HG03558 (cell line): ENCODE measurements around the gene ZNF772.
"Not testable (repeated sequence)": the region's sequence is repeated elsewhere in the genome, so short reads cannot be mapped to it uniquely, and the experiment has no call there.

Source experiments
- ATAC-seq: cut with Tn5 transposase; IDR thresholded peaks from one replicate; pipeline ENCODE4 v1.9.1; 2021; ENCODE audit warnings: moderate number of reproducible peaks; ENCODE audit not compliant: unreplicated experiment; ENCODE audit errors: extremely low read depth

ZNF772 gene

DNA sequence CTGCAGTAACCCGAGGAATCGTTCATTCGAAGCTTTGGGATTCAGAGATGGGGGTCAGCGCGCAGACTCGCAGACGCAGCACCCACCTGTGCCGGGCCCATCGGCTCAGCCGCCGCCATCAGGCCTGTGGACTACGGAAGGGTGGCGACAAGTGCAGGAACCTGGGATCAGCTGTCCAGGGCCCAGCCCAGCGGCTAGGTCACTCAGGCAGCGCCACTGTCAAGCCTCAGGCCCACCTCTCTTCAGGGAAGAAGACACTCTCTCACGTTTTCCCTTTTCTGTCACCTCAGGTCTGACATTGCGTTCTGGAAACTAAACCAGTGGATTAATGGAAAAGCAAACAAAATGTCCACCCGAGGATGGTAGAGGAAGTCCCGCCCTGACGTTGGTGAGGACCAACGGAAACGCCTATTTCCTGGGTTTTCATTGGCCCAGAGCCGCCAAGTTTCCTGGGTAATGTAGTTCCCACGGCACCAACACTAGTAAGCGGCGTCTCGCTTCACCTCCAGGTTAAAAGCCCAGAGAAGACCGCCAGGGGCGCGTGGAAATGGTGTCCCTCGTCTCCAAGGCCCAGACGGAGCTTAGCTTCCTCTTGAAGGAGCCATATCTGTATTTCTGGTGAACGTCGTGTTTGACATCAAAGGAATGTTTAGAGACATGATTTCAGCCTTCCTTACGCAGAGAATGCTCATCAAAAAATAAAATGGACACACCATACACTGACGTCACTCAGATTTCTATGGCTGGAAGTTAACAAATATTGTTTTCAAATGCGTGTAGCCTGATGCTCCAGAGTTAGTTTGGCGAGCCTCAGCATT, at the start of gene ZNF772:
Gene ZNF772 (minus strand): TSS at position 376 of the 818 bp plus-strand sequence. CDS start 257 bp downstream, at position 119.
- ATAC-seq = peak; percentile 59

DNA sequence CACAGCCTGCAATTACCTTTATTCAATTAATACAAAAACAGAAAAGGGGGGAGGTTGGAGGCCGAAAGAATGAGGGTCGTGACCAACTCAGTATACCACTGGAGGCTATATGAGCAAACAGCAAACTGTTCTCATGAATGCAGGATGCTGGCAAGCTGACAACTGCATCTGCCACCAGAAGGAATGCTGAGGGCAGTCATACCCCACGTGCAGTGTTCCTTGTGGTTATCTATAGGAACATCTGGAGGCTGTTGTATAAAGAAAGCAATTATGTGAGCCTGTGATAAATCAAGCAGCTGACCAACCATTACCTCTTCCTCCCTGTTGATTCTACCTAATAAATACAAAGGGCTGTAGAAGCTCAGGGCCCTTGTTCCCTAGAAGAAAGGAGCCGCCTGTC, 40.7 kb upstream of the ZNF772 start:
- not testable (repeated sequence) for ATAC-seq

DNA sequence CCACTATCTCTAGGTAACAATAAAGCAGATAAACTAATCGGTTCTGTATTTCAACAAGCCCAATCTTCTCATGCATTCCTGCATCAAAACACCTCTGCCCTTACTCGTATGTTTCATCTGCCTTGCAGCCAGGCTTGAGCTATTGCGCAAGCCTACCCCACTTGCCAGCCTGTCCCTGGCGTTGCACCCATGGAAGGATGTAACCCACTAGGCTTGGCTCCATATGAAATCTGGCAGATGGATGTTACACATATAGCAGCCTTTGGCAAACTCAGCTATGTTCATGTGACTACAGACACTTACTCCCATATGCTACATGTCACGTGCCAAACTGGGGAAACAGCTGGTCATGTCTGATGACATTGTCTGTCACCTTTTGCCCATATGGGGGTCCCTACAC, 37.9 kb upstream of the ZNF772 start:
- ATAC-seq = no peak

DNA sequence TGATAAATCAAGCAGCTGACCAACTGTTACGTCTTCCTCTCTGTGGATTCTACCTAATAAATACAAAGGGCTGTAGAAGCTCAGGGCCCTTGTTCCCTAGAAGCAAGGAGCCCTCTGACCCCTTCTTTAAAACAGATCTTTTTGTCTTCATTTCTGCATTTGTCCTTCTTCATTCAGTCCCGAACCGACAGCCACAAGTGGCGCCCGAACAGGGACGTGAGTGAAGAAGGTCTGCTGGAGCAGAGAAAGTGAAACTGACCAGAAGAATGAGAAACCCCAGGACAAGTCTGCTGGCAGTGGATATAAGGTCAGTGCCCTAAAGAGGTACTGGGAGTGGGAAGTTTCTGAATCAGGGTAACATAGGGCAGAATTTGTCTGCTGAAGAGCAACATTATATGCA, 35.5 kb upstream of the ZNF772 start:
- ATAC-seq = no peak

DNA sequence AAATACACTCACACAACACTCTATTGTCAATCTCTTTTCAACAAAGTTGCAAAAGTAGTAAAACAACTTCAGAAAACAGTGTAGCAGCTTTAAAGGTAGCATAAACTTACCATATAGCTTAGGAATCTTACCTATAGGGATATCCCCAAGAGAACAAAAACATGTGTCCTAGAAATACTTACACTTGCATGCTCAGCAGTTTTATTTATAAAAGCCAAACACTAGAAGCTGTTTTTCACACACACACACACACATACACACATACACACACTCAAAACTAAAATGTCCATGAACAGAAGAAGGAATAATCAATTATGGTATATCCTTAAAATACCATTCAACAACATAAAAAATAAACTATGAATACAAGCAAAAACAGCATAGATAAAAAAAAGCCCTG, 34.1 kb upstream of the ZNF772 start:
- no peak for ATAC-seq

DNA sequence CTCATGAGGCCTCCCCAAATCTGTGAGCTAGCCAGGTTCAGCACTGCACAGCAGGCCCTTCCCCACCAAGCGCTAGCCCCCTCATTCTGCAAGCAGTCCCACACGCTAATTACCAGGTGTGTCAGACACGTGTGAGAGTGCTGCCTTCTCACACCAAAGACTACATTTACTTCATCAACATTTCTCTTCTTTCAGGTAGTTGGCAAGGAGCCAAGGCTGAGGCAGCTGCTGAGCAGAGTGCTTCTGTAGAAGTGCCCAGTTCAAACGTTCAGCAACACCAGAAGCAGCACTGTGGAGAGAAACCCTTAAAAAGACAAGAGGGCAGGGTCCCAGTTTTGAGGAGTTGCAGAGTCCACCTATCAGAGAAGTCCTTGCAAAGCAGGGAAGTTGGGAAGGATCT, 28.8 kb upstream of the ZNF772 start:
- no peak for ATAC-seq

DNA sequence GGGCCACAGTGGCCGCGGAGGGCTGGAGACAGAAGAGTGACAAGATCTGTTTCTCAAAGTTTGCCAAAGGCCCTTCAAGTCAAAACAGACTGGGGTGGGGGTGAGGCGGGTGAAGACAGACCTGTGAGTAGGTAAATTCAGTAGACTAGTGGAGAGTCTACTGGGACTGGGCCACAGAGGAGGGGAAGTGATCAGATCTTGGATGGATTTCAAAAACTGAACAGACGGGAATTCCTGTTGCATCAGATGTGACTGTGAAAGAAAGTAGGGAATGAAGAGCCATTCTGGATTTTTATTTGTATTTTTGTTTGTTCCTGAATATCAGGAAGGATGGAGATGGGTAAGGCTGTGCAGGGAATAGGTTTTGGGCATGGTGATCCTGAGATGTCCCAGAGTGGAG, 23.0 kb upstream of the ZNF772 start:
- not testable (repeated sequence) for ATAC-seq

DNA sequence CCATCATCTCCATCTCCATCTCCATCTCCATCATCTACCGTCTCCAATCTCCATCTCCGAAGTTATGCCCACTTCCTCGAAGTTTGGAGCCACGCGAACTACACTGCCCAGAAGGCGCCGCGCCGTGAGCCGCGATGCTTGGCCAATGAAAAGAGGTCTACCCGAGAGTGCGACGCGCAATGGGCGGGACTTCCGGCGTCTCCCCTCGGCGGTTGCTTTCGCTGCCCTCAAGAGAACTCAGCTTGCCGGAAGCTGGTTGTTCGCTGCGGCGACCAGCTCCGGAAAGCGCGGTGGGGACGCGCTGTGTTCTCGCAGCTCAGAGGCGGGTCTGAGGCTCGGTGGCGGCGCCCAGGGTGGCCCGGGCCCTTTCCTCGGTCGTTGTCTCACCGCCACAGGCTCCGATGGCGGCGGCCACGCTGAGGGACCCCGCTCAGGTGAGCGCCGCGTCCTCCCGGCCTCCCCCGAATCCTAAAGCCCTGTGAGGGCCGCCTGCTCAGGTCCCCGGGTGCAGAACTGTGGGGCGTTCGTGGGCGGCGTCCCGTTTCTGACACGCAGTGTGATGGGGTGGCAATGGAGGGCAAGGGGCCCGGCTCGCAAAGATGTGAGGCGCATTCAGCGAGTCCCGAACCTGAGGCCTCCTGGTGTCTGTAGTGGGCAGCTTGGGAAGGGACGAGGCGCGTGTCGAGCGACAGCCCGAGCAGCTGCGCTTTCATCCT, 22.5 kb upstream of the ZNF772 start, which contains the start of gene ZNF773:
Gene ZNF773 (plus strand): TSS at position 259 of the 716 bp plus-strand sequence. CDS start 143 bp downstream, at position 402.
- peak; percentile 94 for ATAC-seq

DNA sequence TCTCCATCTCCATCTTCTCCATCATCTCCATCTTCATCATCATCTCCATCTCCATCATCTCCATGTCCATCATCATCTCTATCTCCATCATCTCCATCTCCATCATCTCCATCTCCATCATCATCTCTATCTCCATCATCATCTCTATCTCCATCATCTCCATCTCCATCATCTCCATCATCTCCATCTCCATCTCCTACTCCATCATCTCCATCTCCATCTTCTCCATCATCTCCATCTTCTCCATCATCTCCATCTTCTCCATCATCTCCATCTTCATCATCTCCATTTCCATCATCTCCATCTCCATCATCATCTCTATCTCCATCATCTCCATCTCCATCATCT, 21.9 kb upstream of the ZNF772 start:
- ATAC-seq = not testable (repeated sequence)

DNA sequence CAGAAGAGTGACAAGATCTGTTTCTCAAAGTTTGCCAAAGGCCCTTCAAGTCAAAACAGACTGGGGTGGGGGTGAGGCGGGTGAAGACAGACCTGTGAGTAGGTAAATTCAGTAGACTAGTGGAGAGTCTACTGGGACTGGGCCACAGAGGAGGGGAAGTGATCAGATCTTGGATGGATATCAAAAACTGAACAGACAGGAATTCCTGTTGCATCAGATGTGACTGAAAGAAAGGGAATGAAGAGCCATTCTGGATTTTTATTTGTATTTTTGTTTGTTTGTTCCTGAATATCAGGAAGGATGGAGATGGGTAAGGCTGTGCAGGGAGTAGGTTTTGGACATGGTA, 10.9 kb upstream of the ZNF772 start:
- not testable (repeated sequence) for ATAC-seq

DNA sequence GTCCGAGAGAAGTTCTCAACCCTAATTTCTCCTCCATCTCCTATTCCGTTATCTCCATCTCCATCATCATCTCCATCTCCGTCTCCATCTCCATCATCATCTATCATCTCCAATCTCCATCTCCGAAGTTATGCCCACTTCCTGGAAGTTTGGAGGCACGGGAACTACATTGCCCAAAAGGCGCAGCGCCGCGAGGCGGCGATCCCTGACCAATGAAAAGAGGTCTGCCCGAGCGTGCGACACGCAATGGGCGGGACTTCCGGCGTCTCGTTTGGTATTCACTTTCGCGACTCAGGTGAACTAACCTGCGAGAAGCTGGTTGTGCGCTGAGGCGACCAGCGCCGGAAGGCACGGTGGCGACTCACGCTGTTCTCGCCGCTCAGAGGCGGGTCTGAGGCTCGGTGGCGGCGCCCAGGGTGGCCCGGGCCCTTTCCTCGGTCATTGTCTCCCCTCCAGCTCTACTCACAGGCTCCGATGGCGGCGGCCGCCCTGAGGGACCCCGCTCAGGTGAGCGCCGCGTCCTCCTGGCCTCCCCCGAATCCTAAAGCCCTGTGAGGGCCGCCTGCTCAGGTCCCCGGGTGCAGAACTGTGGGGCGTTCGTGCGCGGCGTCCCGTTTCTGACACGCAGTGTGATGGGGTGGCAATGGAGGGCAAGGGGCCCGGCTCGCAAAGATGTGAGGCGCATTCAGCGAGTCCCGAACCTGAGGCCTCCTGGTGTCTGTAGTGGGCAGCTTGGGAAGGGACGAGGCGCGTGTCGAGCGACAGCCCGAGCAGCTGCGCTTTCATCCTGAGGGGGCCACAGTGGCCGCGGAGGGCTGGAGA, 10.3 kb upstream of the ZNF772 start, which contains the start of gene ZNF419:
Gene ZNF419 (plus strand): TSS at position 274 of the 822 bp plus-strand sequence. CDS start 201 bp downstream, at position 475.
- ATAC-seq = peak; percentile 87

DNA sequence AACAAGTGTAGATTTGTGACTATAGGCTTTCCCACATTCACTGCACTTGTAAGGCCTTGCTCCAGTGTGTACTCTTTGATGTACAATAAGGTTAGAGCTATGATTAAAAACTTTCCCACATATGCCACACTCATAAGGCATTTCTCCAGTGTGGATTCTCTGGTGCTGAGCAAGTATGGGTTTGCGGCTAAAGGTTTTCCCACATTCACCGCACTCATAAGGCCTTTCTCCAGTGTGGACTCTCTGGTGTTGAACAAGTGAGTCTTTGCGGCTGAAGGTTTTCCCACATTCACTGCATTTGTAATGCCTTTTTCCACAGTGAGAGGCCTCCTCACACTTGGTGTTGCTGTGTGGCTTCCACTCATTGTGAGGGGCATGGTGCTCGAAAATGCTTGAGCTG, 3.7 kb downstream of the ZNF772 start:
- no peak for ATAC-seq

DNA sequence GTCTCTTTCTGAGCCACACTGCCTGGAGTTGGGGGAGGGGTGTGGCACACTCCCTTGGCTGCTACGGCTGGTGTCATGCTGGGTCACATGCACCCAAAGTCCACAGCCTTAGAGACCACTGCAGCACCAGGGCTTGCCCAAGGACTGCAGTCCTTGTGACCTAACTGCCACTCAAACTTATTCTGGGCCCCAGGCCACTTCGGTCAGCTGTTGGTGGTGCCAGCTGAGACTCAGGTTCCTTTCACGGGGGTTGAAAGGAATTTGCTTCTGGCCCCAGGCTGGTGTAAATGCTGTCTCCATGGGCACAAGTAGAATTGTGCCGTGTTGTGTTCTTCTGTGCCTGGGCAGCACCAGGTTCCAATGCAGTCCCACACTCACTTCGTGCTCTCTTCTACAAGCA, 10.9 kb downstream of the ZNF772 start:
- no peak for ATAC-seq

DNA sequence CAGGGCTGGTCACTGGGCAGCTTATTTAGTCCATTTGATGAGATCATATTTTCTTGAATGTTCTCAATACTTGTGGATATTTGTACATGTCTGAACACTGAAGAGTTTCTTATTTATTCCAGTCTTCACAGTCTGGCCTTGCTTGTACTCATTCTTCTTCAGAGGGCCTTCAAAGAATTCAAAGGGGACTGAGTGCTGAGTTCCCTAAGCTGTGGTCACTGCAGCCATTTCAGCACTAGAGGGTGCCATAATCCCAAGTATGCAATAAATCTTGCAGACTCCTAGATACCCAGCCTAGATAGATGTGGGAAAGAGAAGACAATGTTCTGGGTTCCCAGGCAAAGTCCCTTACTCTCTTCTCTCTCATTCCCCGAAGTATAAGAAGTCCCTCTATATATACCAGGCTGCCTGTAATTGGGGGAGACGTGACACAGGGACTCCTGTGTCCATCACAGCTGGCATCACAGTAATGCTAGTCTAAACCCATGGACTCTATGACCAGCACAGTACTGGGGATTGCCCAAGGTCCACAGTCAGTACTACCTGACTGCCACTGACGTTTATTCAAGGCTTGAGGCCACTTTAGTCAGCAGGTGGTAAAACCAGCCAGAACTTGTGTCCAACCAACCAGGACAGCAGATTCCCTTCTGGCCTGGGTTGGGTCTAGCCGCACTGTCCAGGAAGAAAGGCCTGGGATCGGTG, 11.5 kb downstream of the ZNF772 start:
- no peak for ATAC-seq

DNA sequence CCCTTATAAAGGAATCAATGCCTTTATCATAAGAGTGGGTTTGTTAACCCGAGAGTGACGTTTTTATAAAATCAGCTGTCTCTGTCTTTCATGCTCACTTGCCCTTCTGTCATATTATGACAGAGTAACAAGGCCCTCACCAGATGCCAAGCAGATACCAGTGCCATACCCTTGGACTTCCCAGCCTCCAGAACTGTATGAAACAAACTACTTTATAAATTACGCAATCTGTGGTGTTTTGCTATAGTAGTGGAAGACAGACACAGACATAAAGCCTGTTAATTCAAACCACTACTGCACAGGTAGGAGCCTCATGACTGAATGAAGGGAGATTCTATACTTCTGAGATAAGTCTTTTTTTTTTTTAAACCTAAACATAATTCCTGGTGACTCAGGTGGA, 25.1 kb downstream of the ZNF772 start:
- ATAC-seq = no peak

DNA sequence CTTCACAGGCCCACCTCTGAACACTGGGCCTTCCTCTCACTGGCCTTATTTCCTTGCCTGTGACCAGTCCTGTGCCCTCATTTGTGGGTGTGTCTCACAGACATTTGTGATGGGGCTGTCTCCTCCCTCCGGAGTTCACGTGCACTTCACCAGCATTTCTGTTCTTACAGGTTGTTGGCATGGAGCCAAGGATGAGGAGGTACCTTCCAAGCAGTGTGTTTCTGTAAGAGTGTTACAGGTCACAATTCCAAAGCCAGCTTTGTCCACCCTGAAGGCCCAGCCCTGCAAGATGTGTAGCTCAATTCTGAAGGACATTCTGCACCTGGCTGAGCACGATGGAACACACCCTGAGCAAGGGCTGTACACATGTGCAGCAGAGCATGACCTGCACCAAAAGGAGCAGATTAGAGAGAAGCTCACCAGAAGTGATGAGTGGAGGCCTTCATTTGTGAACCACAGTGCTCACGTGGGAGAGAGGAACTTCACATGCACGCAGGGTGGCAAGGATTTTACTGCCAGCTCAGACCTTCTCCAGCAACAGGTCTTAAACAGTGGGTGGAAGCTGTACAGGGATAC, 34.2 kb downstream of the ZNF772 start:
- no peak for ATAC-seq

DNA sequence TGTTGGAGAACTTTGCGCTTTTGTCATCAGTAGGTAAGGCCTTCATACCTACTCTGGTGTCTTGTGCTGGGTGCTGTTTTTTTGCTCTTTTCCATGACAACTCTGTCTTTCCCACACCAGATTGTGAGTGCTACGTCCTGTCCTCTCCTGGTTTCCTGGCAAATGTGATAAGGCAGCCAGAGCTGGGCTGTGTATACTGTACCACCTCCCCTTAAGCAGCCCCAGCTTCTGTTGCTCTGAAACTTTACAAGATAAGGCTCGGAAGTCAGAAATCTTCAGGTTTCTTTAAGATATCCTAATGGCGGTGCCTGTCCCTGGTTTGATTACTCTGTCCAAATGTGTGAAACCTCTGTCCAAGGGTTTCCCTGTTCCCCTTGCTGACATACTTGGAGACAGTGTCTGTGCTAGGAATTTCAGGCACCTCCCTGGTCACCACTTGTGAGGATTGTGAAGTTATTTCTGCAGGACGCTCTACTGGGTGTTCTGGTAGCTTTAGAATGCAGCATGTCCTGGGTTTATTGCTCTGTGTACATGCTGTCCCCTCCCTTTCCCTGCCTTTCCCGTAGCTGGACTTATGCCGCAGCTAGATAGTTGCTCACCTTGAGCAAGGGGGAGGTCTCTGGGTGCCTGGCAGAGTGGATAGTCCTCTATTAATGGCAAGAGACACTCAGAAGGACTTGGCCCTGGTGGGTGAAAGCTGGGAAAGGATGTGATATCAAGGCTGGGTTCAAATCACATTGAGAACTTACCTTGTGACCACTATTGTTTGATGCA, 35.2 kb downstream of the ZNF772 start:
- no peak for ATAC-seq

DNA sequence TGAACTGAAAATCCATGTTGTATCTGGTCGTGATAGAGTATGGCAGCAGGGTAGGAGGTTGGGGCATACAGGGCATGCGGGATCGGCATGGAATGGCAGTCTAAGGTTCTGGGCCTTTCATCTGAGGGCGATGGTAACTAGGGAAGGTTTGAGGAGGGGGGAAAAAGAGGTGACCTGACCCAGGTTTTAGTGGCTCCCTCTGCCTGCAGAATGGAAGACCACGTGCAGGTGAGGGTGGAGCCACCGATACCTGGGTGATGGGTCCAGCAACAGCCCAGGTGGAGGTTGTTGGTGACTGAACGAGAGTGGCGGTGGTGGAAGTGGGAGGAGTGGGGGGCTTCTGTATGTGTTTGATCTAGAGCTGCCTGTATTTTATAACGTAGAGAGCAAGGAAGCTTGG, 38.4 kb downstream of the ZNF772 start:
- no peak for ATAC-seq

DNA sequence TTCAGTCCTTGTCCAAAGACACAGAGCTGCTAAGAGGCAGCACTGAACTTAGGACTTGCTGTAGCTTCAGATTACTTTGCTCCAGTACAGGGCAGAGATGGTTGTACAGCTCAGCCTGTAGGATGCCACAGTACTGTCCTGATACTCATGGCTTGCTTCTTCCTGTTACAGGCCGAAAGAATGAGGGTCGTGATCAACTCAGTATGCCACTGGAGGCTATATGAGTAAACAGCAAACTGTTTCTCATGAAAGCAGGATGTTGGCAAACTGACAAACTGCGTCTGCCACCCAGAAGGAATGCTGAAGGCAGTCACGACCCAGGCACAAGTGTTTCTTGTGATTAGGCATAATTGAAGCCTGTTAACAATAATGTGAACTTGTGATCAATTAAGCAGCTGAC, 39.4 kb downstream of the ZNF772 start:
- ATAC-seq = no peak
